ENCODE results near the gene COPS3.

DNA sequence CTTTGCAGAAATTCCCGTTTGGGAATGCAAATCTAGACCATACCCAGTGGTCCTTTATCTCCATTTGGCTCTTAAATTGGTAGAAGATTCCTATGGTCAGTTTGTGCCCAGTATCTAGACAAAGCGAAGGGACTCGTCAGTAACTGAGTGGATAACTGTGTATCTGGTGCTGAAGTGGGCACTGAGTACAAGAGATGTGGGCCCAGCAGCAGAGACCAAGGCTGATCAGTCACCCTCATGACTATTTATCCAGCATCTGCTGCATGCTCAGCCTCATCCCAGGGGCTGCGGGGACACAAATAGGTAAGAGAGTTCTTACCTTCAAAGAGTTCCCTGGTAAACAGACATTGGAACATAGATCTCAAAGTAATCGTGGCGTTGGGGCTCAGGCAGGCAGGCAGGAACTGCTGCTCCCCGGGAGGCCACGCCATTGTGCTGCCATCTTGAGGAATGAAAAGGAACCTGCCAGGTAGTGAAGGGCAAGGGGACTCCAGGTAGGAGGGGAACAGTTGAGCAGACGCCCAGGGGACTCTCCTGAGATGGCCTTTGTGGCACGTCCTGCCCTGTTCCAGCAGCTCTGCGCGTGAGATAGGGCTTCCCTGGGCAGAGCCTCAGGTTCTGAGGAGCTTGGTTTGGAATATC is 32.4 kb upstream of the COPS3 start:
- no peak for TF ChIP-seq POLR2A (IDR thresholded peaks at IDR 0.05)
- TF ChIP-seq, protein P1, sequence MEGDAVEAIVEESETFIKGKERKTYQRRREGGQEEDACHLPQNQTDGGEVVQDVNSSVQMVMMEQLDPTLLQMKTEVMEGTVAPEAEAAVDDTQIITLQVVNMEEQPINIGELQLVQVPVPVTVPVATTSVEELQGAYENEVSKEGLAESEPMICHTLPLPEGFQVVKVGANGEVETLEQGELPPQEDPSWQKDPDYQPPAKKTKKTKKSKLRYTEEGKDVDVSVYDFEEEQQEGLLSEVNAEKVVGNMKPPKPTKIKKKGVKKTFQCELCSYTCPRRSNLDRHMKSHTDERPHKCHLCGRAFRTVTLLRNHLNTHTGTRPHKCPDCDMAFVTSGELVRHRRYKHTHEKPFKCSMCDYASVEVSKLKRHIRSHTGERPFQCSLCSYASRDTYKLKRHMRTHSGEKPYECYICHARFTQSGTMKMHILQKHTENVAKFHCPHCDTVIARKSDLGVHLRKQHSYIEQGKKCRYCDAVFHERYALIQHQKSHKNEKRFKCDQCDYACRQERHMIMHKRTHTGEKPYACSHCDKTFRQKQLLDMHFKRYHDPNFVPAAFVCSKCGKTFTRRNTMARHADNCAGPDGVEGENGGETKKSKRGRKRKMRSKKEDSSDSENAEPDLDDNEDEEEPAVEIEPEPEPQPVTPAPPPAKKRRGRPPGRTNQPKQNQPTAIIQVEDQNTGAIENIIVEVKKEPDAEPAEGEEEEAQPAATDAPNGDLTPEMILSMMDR (IDR thresholded peaks at IDR 0.05): peak; percentile 53 to 77 (median 68)

Data from Peyer's patch (tissue), 4 donors.